ENCODE data around the gene USP32.

DNA sequence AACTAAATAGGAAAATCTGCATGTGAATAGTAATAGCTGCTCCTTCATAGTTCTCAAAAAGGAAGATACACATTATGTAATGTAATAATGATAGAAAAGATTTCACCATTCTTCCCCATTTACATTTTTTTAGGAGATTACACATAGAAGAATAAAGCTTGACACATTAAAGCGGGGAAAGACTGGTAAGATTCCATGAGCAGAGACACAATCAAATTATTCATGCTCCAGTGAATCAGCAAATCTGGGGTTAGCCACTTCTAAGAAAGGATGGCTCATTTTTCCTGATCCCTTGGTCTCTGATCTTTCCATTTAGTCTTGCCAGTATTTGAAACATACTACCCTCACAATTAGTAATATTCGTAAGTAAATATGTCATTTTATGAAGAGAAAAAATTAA, 160.2 kb downstream of the USP32 start:
- TF ChIP-seq POLR2A (IDR thresholded peaks at IDR 0.05; ENCODE audit: low read depth, low read length) = no peak
- no peak for TF ChIP-seq POLR2AphosphoS5 (IDR thresholded peaks at IDR 0.05; ENCODE audit: low read depth, low read length)

Measured in GM12892 (cell line).